ENCODE results near the gene AMD1. TPM values are rescaled to one million over a fixed set of nuclear protein-coding genes. Genes with fewer than 3 reads are reported as not detected.

Gene AMD1
- total and polyA plus RNA-seq, 2 of the 8 experiments (the other 6 are each of a cell fraction or from before 2014, with no cell fraction given) = 60.9 to 177 TPM

DNA sequence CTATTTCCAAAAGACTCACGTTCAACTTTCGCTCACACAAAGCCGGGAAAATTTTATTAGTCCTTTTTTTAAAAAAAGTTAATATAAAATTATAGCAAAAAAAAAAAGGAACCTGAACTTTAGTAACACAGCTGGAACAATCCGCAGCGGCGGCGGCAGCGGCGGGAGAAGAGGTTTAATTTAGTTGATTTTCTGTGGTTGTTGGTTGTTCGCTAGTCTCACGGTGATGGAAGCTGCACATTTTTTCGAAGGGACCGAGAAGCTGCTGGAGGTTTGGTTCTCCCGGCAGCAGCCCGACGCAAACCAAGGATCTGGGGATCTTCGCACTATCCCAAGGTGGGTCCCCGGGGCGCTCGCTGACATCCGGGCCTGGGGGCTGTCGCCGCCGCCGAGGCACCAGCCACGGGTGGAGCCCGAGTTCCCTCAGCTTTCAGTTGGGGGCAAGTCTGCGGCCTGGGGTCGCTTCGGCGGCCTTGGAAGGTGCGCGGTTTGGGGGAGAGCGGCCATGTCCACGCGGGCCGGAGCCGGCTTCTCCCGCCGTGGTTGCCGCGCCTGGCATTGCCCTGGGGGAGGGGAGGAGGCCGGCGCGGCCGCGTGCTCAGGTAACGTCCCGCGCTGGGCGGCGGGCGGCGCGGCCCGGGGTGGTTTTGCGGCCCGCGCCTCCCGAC lies 429 bp downstream of the AMD1 start (continued):
- TF ChIP-seq TAF1 (IDR thresholded peaks at IDR 0.05; ENCODE audit: low read depth, low read length) (peak; percentile 54), NANOG (IDR thresholded peaks at IDR 0.05; ENCODE audit: insufficient read depth, low read depth, low read length, poor library complexity, severe bottlenecking) (no peak), JUND (IDR thresholded peaks at IDR 0.05; ENCODE audit: low read length) (no peak), RNF2 (IDR thresholded peaks at IDR 0.05; ENCODE audit: borderline replicate concordance, low read depth, low read length, missing control alignments, poor library complexity, severe bottlenecking) (no peak), GABPA (IDR thresholded peaks at IDR 0.05; ENCODE audit: borderline replicate concordance, insufficient read depth, low read length) (no peak), CHD1 (IDR thresholded peaks at IDR 0.05; ENCODE audit: low read depth, low read length) (peak; percentile 89), TCF12 (IDR thresholded peaks at IDR 0.05; ENCODE audit: low read depth, low read length) (no peak), KDM1A (IDR thresholded peaks at IDR 0.05; ENCODE audit: borderline replicate concordance, low read length) (no peak), KDM4A (IDR thresholded peaks at IDR 0.05; ENCODE audit: low read depth, low read length, severe bottlenecking) (peak; percentile 7), SIRT6 (IDR thresholded peaks at IDR 0.05; ENCODE audit: low read length) (no peak), TBP (IDR thresholded peaks at IDR 0.05; ENCODE audit: low read depth, low read length) (no peak)

Data from H1 (cell line).